Measurements from ENCODE around the gene SRSF12. TPM values are rescaled to one million over a fixed set of nuclear protein-coding genes. Genes with fewer than 3 reads are reported as not detected.

Gene SRSF12
- total RNA-seq, 2 donors from 2014 or later, result 9.2 to 17.8 TPM

DNA sequence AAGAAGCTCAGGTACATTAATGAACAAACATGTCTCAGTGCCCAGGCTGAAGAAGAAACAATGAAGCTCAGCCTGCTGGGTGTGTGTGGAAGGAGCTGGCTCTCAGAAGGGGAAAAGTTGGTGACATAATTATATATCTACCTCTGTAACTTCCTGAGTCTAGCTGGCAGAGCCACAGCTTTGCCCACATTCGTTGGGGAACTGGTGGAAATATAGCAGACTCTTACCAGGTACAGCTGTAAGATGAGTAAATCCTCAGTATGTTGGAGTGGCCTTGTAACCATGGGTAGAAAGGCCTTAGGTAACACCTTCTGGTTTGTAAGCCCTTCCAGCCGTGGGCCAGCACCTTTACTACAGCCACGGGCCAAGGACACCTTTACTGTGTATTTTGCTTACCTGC is 67.2 kb downstream of the SRSF12 start:
- TF ChIP-seq, protein P1, sequence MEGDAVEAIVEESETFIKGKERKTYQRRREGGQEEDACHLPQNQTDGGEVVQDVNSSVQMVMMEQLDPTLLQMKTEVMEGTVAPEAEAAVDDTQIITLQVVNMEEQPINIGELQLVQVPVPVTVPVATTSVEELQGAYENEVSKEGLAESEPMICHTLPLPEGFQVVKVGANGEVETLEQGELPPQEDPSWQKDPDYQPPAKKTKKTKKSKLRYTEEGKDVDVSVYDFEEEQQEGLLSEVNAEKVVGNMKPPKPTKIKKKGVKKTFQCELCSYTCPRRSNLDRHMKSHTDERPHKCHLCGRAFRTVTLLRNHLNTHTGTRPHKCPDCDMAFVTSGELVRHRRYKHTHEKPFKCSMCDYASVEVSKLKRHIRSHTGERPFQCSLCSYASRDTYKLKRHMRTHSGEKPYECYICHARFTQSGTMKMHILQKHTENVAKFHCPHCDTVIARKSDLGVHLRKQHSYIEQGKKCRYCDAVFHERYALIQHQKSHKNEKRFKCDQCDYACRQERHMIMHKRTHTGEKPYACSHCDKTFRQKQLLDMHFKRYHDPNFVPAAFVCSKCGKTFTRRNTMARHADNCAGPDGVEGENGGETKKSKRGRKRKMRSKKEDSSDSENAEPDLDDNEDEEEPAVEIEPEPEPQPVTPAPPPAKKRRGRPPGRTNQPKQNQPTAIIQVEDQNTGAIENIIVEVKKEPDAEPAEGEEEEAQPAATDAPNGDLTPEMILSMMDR (conservative IDR thresholded peaks at IDR 0.05), result no peak
- Histone ChIP-seq H3K4me1 (ENCODE audit: control insufficient read depth, insufficient read depth, low read length) (no peaks in the 10 kb centered on the region), H3K9me3 (ENCODE audit: control insufficient read depth, low read length) (no peaks in the 10 kb centered on the region), H3K27ac (ENCODE audit: low read depth, low read length) (no peak overlapping the region), H3K9ac (ENCODE audit: extremely low read depth, low read length, poor library complexity, severe bottlenecking) (no peak overlapping the region), H3K27me3 (ENCODE audit: control insufficient read depth, insufficient read depth, low read length, poor library complexity, severe bottlenecking) (no peaks in the 10 kb centered on the region), H3K36me3 (ENCODE audit: control insufficient read depth, insufficient read depth, low read length) (no peaks in the 10 kb centered on the region), H3K4me3 (ENCODE audit: low read length) (no peak overlapping the region)
- H3K27ac Mint-ChIP-seq, result no peak overlapping the region
- H3K36me3 Mint-ChIP-seq (ENCODE audit: low read depth), result no peaks in the 10 kb centered on the region
- H3K4me3 Mint-ChIP-seq, result no peak overlapping the region
- H3K4me1 Mint-ChIP-seq, result peaks cover 21% of the 10 kb centered on the region
- no peak for DNase-seq
- no peaks in the 10 kb centered on the region for H3K9me3 Mint-ChIP-seq
- WGBS, 2 experiments (ENCODE audit: insufficient coverage in 1 of 2, insufficient read length in 1 of 2), result 70 to 95% methylated on average over 3 of the region's 3 CpGs
- H3K27me3 Mint-ChIP-seq (ENCODE audit: insufficient read depth), result peaks cover 7% of the 10 kb centered on the region

- peaks cover 7% of the 10 kb centered on the region for H3K27me3 Mint-ChIP-seq (ENCODE audit: insufficient read depth)
- no peak overlapping the region for H3K4me3 ChIP-seq (ENCODE audit: low read length)
- H3K9me3 Mint-ChIP-seq, result no peaks in the 10 kb centered on the region
- H3K27me3 ChIP-seq (ENCODE audit: control insufficient read depth, insufficient read depth, low read length, poor library complexity, severe bottlenecking), result no peaks in the 10 kb centered on the region
- WGBS, 2 experiments (ENCODE audit: insufficient coverage in 1 of 2, insufficient read length in 1 of 2), result 89 to 95% methylated on average over 3 of the region's 3 CpGs
- TF ChIP-seq, protein P1 (conservative IDR thresholded peaks at IDR 0.05), result no peak
- H3K27ac Mint-ChIP-seq, result no peak overlapping the region
- no peaks in the 10 kb centered on the region for H3K36me3 ChIP-seq (ENCODE audit: control insufficient read depth, insufficient read depth, low read length)
- no peak overlapping the region for H3K27ac ChIP-seq (ENCODE audit: low read depth, low read length)
- H3K36me3 Mint-ChIP-seq (ENCODE audit: low read depth), result no peaks in the 10 kb centered on the region
- H3K4me1 Mint-ChIP-seq, result peaks cover 21% of the 10 kb centered on the region
- no peaks in the 10 kb centered on the region for H3K9me3 ChIP-seq (ENCODE audit: control insufficient read depth, low read length)
- H3K4me3 Mint-ChIP-seq, result no peak overlapping the region
- no peaks in the 10 kb centered on the region for H3K4me1 ChIP-seq (ENCODE audit: control insufficient read depth, insufficient read depth, low read length)
- no peak overlapping the region for H3K9ac ChIP-seq (ENCODE audit: extremely low read depth, low read length, poor library complexity, severe bottlenecking)
- DNase-seq, result no peak
These were observed 67.7 kb downstream of the SRSF12 start for GRCh38 chr6:89050155-89050554.

- peaks cover 7% of the 10 kb centered on the region for H3K27me3 Mint-ChIP-seq (ENCODE audit: insufficient read depth)
- H3K4me1 ChIP-seq (ENCODE audit: control insufficient read depth, insufficient read depth, low read length), result peaks cover 3% of the 10 kb centered on the region
- no peaks in the 10 kb centered on the region for H3K9me3 ChIP-seq (ENCODE audit: control insufficient read depth, low read length)
- no peak overlapping the region for H3K9ac ChIP-seq (ENCODE audit: extremely low read depth, low read length, poor library complexity, severe bottlenecking)
- no peaks in the 10 kb centered on the region for H3K36me3 Mint-ChIP-seq (ENCODE audit: low read depth)
- no peaks in the 10 kb centered on the region for H3K27me3 ChIP-seq (ENCODE audit: control insufficient read depth, insufficient read depth, low read length, poor library complexity, severe bottlenecking)
- peaks cover 28% of the 10 kb centered on the region for H3K4me1 Mint-ChIP-seq
- no peak overlapping the region for H3K4me3 ChIP-seq (ENCODE audit: low read length)
- H3K9me3 Mint-ChIP-seq, result no peaks in the 10 kb centered on the region
- TF ChIP-seq, protein P1 (conservative IDR thresholded peaks at IDR 0.05), result no peak
- WGBS, 2 experiments (ENCODE audit: insufficient coverage in 1 of 2, insufficient read length in 1 of 2), result 100% methylated on average over 1 of the region's 1 CpG
- H3K36me3 ChIP-seq (ENCODE audit: control insufficient read depth, insufficient read depth, low read length), result no peaks in the 10 kb centered on the region
- no peak overlapping the region for H3K27ac ChIP-seq (ENCODE audit: low read depth, low read length)
- no peak overlapping the region for H3K27ac Mint-ChIP-seq
- H3K4me3 Mint-ChIP-seq, result no peak overlapping the region
- DNase-seq, result no peak
These were observed 68.9 kb downstream of the SRSF12 start for GRCh38 chr6:89048985-89049384.

Measured in endodermal cell (in vitro differentiated cells).